NCI-H82 treated with DMSO at 0.1 percent for 48 hours (cell line): ENCODE data around the gene CHRNA3.
A peak's percentile ranks its signal among the peaks of the same experiment; 100 is the strongest.

Source experiments
- DNase-seq: peaks from one replicate; lab custom pipeline; 2025; ENCODE audit not compliant: unreplicated experiment; lab: John Stamatoyannopoulos, UW

CHRNA3 gene

DNA sequence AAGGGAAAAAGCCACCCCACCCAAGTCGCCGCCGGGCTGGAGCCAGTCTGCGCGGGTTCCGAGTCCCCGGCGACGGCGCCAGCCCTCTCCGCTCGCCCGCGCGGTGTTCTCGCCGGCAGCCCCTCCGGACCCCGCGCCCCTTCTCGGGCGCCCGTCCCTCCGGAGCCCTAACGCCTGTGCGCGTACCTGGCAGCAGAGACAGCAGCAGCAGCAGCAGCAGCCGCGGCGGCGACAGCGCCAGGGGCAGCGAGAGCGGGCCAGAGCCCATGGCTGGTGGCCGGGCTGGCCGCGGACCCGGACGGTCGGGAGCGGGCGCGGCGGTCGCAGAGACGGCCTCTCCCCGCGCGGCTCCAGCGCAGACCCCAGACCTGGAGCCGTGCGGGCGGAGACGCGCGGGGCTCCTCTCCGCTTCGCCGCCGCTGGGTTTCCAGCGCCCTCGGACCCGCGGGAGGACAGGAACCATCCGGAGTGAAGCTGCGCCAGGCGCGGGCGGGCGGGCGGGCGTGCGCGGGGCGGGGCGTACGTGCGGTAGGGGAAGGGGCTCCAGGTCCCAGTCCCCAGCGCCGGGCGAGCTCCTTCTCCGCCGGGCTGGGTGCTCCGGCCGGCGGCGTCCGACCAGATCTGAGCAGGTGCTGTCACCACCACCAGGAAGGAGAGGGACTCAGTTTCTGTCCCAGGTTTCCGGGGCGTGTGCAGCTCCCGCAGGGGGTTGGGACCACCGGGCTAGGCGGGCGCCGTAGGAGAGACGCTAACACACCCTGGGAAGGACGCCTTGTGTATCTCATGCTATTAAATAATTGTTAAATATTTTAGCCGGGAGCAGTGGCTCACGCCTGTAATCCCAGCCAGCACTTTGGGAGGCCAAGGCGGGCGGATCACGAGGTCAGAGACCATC is at the start of gene CHRNA3:
CHRNA3 (minus strand) TSS at position 470 of the 895 bp plus-strand sequence; CDS start at position 268, 202 bp downstream.
- DNase-seq = no peak

GRCh38 chr15:78668987-78669386 is 48.2 kb upstream of the CHRNA3 start:
- no peak for DNase-seq

- no peak for DNase-seq
These were observed 46.9 kb upstream of the CHRNA3 start for GRCh38 chr15:78667578-78668236.

GRCh38 chr15:78666010-78666409 is 45.2 kb upstream of the CHRNA3 start:
- DNase-seq = no peak

DNA sequence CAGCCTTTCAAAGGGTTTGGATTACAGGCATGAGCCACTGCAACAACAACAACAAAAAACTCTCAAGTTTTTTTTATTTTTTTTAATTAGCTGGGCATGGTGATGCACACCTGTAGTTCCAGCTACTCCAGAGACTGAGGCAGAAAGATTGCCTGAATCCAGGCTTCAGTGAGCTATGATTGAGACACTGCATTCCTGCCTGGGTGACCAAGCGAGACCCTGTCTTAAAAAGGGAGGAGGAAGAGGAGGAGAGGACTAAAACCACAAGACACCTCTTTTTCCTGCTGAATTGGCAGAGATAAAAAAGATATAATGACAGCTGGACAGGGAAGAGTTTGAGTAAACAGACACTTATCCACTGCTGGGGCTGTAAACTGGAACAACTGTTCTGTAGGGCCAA is 42.9 kb upstream of the CHRNA3 start:
- no peak for DNase-seq

- no peak for DNase-seq
These were observed 41.2 kb upstream of the CHRNA3 start for GRCh38 chr15:78662028-78662427.

DNA sequence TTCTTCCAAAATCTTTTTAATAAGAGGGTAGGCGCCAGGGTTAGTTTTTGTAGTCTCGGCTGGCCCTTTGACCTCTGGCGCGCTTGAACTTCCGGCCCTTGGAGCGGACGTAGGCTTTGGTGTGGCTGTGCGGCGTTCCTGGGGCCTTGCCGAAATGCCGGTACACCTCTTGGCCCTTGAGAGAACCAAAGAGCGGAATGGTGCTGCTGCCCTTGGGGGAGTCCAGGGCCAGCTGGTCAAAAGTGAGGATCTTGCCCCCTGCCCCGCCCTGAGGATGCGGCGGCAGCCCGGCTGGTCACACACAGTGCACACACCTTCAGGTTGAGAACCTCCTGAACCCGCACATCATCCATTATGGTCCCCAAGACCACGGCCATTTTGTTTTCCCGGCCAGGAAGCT is 40.2 kb upstream of the CHRNA3 start:
- DNase-seq = no peak

GRCh38 chr15:78660584-78660983 is 39.8 kb upstream of the CHRNA3 start:
- DNase-seq = no peak

GRCh38 chr15:78658823-78659222 is 38.0 kb upstream of the CHRNA3 start:
- DNase-seq = no peak

- DNase-seq = no peak
These were observed 33.5 kb upstream of the CHRNA3 start for GRCh38 chr15:78654272-78654671.

DNA sequence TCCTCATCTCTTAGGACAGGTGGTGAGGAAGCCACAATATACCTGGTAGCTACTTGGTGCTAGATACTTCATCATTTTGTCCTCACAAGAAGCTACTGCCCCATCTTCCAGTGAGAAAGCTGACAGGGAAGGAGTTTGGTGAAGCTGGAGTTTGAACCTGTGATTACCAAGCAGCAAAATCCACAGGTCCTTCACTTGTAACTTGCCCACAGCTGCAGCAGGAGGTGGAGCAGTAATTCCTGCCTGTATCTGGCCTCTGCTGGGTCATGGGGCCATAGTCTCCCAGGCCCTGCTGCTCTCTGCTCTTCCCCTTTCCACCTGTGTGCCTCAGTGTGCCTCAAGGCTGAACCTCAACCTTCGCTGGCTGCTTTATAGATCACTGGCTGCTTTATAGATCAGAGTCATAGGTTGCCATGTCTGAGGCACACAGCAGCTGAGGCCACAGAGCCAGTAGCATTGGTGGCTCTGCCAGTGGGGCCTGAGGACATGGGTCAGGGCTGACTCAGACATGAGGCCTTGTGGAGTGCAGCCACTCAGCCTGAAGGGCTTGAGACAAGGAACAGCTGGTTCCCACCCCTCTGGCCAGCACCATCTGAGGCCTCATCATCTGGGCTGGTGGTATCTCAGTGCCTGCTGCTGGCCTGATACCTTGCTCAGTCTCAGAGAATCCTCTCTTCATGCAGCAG is 31.3 kb upstream of the CHRNA3 start:
- no peak for DNase-seq

DNA sequence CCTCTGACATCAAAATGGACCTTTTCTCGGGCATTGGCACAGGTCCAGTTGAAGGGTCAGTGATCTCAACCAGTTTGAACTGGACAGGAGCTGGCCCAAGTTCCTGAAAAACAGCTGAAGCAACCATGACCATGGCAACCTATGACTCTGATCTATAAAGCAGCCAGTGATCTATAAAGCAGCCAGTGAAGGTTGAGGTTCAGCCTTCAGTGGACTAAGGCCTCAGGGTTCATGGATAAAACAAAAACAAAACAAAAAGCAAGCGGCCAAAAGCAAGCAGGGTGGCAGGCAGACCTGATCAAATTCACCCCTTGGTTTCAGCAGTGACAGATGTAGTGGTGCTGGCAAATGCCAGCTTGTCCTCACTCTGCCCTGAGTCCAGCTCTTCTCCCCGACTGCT is 30.2 kb upstream of the CHRNA3 start:
- no peak for DNase-seq

- DNase-seq = no peak
These were observed 29.2 kb upstream of the CHRNA3 start for GRCh38 chr15:78650022-78650421.

DNA sequence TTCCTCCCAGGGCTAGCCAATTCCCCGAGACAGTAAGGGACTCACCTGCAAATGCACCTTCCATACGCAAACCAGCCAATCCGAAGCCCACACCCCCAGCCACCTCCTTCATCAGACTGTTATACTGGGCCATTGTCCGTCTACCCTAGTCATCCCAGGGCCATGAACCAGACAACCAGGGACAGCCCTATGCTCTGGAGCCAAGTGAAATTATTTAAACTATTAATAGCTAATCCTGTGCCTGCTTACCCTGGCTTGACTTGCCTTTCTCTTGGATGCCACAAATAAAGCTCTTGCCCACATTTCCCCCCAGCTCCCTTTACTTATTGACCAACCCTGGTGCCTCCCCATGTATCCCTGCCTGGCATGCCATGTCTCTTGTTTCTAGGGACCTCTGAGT is 24.2 kb upstream of the CHRNA3 start:
- DNase-seq = no peak

- no peak for DNase-seq
These were observed 21.5 kb upstream of the CHRNA3 start for GRCh38 chr15:78642331-78642730.

GRCh38 chr15:78641749-78642275 is 21.0 kb upstream of the CHRNA3 start:
- DNase-seq = no peak

- no peak for DNase-seq
These were observed 20.4 kb upstream of the CHRNA3 start, which contains the start of gene CHRNB4 for GRCh38 chr15:78641102-78641748. TSS of gene CHRNB4 (minus strand) at chr15:78641210. CDS start at chr15:78641133, 77 bp downstream.

DNA sequence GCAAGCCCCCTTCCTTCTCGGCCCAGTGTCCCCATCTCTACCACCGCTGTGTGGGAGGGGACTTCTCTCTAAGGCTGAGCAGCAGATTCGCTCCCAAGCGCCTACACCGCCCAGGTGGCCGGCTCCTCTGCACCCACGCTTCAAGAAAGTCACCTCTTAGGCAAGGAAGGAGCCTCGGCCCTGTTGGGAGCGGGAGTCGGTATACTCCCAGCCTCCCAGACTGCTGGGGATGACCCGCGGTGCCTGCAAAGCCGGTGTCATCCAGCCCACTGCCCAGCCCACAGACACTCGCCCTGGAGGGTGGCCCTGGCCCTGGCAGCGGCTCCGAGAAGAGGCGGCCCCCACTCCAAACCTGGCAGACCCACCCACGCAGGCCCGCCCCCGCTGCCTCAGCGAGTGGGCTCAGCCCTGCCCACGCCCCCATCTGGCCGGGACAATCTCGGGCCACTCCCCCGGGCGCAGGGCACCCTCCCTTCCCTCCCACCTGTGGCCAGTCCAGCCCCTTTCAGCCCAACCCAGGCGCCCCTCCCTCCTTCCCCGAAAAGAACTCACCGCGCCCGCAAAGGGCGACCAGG is 19.8 kb upstream of the CHRNA3 start:
- DNase-seq = no peak

GRCh38 chr15:78638658-78639314 is 18.0 kb upstream of the CHRNA3 start:
- peak; percentile 58 for DNase-seq
